ENCODE data around the gene ADAMTS19. TPM values are rescaled to one million over a fixed set of nuclear protein-coding genes. Genes with fewer than 3 reads are reported as not detected.

The ADAMTS19 gene
- total and polyA plus RNA-seq, 2 of the 13 experiments (the other 11 are each of a cell fraction or from before 2014, with no cell fraction given), result not detected

- Histone ChIP-seq H3K27me3 (ENCODE audit: control insufficient read depth in 1 of 2, insufficient read depth in 2 of 2, low read length in 2 of 2) (no peaks in the 10 kb centered on the region), H3K4me2 (ENCODE audit: low read depth, low read length) (no peak overlapping the region), H3K36me3 (replicated peaks in 1 of 2; ENCODE audit: control insufficient read depth in 1 of 2, insufficient read depth in 2 of 2, low read length in 2 of 2) (no peaks in the 10 kb centered on the region), H3K27ac (ENCODE audit: extremely low read length, insufficient read depth, low read length) (no peak overlapping the region), H3K4me1 (ENCODE audit: insufficient read depth, low read length) (no peaks in the 10 kb centered on the region), H3K79me2 (ENCODE audit: insufficient read depth, low read length) (no peaks in the 10 kb centered on the region), H4K20me1 (ENCODE audit: insufficient read depth, low read length) (no peaks in the 10 kb centered on the region), H2AFZ (ENCODE audit: low read length) (no peak overlapping the region), H3K9me3 (ENCODE audit: low read length) (no peaks in the 10 kb centered on the region), H3K4me3 (replicated peaks in 1 of 3; ENCODE audit: insufficient read depth in 1 of 3, low read depth in 2 of 3, low read length in 3 of 3) (no peak overlapping the region), H3K9ac (ENCODE audit: insufficient read depth, low read depth, low read length) (no peak overlapping the region)
- TF ChIP-seq MXD1 (CRISPR knock-in tag; IDR thresholded peaks at IDR 0.05), result no peak
- TF ChIP-seq ZNF280D (CRISPR knock-in tag; IDR thresholded peaks at IDR 0.05), result no peak
- TF ChIP-seq BHLHE40 (IDR thresholded peaks at IDR 0.05; ENCODE audit: low read length), result no peak
- TF ChIP-seq YEATS2 (CRISPR knock-in tag; IDR thresholded peaks at IDR 0.05; ENCODE audit: borderline replicate concordance), result no peak
- no peak for TF ChIP-seq SIN3B (IDR thresholded peaks at IDR 0.05; ENCODE audit: low read length)
- WGBS (ENCODE audit: low lambda C conversion rate), result 3% methylated on average over 1 of the region's 1 CpG
- POLR2A ChIA-PET, result no interaction called here
- no TSS peak for BruUV-seq (replicated peaks)
- ATAC-seq, result no peak
- no peak for DNase-seq (ENCODE audit: low spot score)
- in situ Hi-C loops (cut with HindIII; ENCODE audit: extremely low pct_ligation_motif_present, low pct_unique_long_range_greater_than_20kb), result no loop called here
- intact Hi-C loops (cut with micrococcal nuclease; ENCODE audit: unreplicated experiment), result no loop called here
- FAIRE-seq, result no peak
- CTCF ChIA-PET (ENCODE audit: low intra/inter-chr PET ratio, low total read pairs), result no interaction called here
Observed at GRCh38 chr5:129616517-129616916, 156.4 kb downstream of the ADAMTS19 start.

- H2AFZ ChIP-seq (ENCODE audit: low read length), result no peak overlapping the region
- 0% methylated on average over 1 of the region's 1 CpG for WGBS (ENCODE audit: low lambda C conversion rate)
- FAIRE-seq (no peak), ATAC-seq (no peak), DNase-seq (ENCODE audit: low spot score) (no peak)
- H3K4me1 ChIP-seq (ENCODE audit: insufficient read depth, low read length), result no peaks in the 10 kb centered on the region
- POLR2A ChIA-PET, result no interaction called here
- no TSS peak for BruUV-seq (replicated peaks)
- no peaks in the 10 kb centered on the region for H3K79me2 ChIP-seq (ENCODE audit: insufficient read depth, low read length)
- intact Hi-C loops (cut with micrococcal nuclease; ENCODE audit: unreplicated experiment) (no loop called here), in situ Hi-C loops (cut with HindIII; ENCODE audit: extremely low pct_ligation_motif_present, low pct_unique_long_range_greater_than_20kb) (no loop called here)
- TF ChIP-seq THRA (CRISPR knock-in tag; IDR thresholded peaks at IDR 0.05; ENCODE audit: borderline replicate concordance), result no peak
- no peak for TF ChIP-seq ZNF136 (CRISPR knock-in tag; IDR thresholded peaks at IDR 0.05; ENCODE audit: low read depth)
- no peak for TF ChIP-seq XRCC5 (optimal IDR thresholded peaks at IDR 0.05; ENCODE audit: low read length)
- TF ChIP-seq ZNF446 (CRISPR knock-in tag; IDR thresholded peaks at IDR 0.05), result no peak
- TF ChIP-seq ZNF484 (CRISPR knock-in tag; IDR thresholded peaks at IDR 0.05; ENCODE audit: borderline replicate concordance, low read depth), result no peak
- TF ChIP-seq E2F2 (CRISPR knock-in tag; IDR thresholded peaks at IDR 0.05; ENCODE audit: borderline replicate concordance), result no peak
- TF ChIP-seq CAMTA2 (CRISPR knock-in tag; IDR thresholded peaks at IDR 0.05; ENCODE audit: borderline replicate concordance), result no peak
- TF ChIP-seq ZNF251 (CRISPR knock-in tag; IDR thresholded peaks at IDR 0.05), result no peak
- no peak overlapping the region for H3K4me2 ChIP-seq (ENCODE audit: low read depth, low read length)
- no peaks in the 10 kb centered on the region for H3K9me3 ChIP-seq (ENCODE audit: low read length)
- no peak overlapping the region for H3K27ac ChIP-seq (ENCODE audit: extremely low read length, insufficient read depth, low read length)
- H3K9ac ChIP-seq (ENCODE audit: insufficient read depth, low read depth, low read length), result no peak overlapping the region
- no peaks in the 10 kb centered on the region for H4K20me1 ChIP-seq (ENCODE audit: insufficient read depth, low read length)
- no peaks in the 10 kb centered on the region for H3K36me3 ChIP-seq (replicated peaks in 1 of 2; ENCODE audit: control insufficient read depth in 1 of 2, insufficient read depth in 2 of 2, low read length in 2 of 2)
- CTCF ChIA-PET (ENCODE audit: low intra/inter-chr PET ratio, low total read pairs), result no interaction called here
- H3K4me3 ChIP-seq (replicated peaks in 1 of 3; ENCODE audit: insufficient read depth in 1 of 3, low read depth in 2 of 3, low read length in 3 of 3), result no peak overlapping the region
- no peaks in the 10 kb centered on the region for H3K27me3 ChIP-seq (ENCODE audit: control insufficient read depth in 1 of 2, insufficient read depth in 2 of 2, low read length in 2 of 2)
Observed at GRCh38 chr5:129617206-129617605, 157.1 kb downstream of the ADAMTS19 start.

Data from HepG2 (cell line).